GM12891 (cell line): ENCODE measurements around the gene CD180.

ENCODE experiments used
- POLR2A ChIP-seq: IDR thresholded peaks from 2 replicates; pipeline ENCODE4 v1.6.1; 2011; ENCODE audit warnings: low read depth, low read length, control low read depth
- POLR2AphosphoS5 ChIP-seq: IDR thresholded peaks from 2 replicates; pipeline ENCODE4 v1.6.1; 2011; ENCODE audit warnings: low read depth, low read length, control low read depth
- SPI1 ChIP-seq: IDR thresholded peaks from 2 replicates; pipeline ENCODE4 v1.6.1; 2011; ENCODE audit warnings: low read depth, low read length, control low read depth
- TAF1 ChIP-seq: IDR thresholded peaks from 2 replicates; pipeline ENCODE4 v1.6.1; 2011; ENCODE audit warnings: low read depth, low read length, control low read depth

GRCh38 chr5:67222243-67223025, 25.8 kb upstream of the CD180 start:
- TF ChIP-seq SPI1 (peak; percentile 70), POLR2AphosphoS5 (no peak), POLR2A (no peak), TAF1 (no peak)
